Smooth muscle cell of the brain vasculature (primary cell): ENCODE data around the gene PTPN5.

Experiments
- DNase-seq: peaks from one replicate; pipeline ENCODE4 v3.0.0-alpha.2; 2012; ENCODE audit warnings: low read depth, low spot score

The PTPN5 gene

GRCh38 chr11:18739685-18740084 lies 51.9 kb downstream of the PTPN5 start:
- DNase-seq = no peak

DNA sequence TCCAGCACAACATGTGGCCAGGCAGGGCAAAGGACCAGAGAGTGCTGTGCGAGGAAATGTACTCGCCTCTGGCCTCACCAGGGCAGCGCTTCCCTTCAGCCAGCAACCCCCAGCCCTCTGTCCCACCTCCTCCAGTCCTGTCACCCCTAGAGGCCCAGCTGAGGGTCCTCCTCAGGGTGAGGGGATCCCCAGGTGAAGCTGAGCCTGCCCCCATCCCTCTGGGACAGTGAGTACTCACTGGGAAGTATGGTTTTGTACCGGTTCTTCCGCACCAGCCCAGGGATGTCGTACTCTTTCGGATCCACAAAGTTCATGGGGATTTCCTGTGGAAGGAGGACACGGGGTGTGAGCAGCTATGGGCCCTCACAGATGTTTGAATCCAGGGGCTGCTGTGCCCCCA lies 54.0 kb downstream of the PTPN5 start:
- no peak for DNase-seq

- DNase-seq = no peak
Observed at GRCh38 chr11:18736590-18737148, 54.9 kb downstream of the PTPN5 start.

DNA sequence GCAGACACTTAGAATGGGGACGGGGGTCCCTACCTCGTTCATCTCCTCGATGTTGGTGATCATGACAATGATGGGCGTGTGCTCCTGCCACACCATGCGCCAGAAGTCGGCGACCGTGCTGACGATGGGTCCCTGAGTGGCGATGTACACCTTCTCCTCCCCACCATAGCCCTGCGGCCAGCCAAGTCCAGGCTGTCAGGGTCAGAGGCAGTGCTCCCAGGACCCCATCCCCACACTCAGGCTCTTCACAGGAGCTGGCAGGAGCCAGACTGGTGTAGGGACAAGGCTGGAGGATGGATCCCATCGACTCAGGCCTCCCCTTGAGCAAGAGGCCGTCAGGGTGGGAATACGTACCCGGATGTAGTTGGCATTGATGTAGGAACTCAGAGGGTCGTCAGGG lies 58.4 kb downstream of the PTPN5 start:
- DNase-seq = no peak

DNA sequence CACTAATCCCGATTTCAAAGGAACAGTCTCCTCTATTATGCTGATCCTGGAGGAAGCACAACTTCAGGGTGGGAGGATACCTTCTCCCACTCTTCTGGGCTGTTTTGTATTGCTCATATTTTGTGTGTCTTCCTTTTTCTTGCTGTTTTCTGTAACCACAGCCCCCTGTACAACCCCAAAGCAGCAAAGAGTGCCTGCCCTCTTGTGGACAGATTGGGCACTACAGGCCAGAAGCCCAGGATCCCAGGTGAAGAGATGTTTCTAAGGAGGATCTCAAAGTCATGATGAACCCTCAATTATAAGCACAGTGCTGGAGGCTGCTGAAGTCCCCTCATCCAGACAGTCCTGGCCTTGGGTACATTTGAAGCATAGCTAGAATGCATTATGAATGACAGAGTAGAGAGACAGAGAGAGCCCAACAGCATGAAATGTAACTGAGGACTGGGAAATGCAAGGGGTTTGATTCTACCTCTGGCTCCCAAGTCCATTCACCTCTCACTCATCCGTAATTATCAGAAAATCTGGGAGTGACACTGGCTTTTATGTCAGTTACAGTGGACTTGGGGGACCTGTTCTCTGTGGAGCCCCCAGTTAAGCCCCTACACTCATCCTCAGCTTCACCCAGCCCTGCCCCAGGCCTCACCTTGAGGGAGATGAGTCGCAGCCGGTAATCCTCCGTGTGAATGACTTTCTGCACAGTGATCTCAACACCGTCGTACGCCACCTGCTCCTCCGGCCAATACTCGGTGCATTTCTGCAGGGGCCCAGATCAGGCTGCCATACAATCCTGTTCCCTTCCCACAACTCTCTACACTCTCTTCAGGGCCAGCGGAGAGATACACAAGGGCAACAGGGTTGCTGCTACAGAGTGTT lies 59.4 kb downstream of the PTPN5 start:
- DNase-seq = no peak

GRCh38 chr11:18731441-18731840 lies 60.2 kb downstream of the PTPN5 start:
- DNase-seq = no peak

GRCh38 chr11:18730020-18730419 lies 61.6 kb downstream of the PTPN5 start:
- DNase-seq = no peak

GRCh38 chr11:18729426-18729825 lies 62.2 kb downstream of the PTPN5 start:
- DNase-seq = no peak

- no peak for DNase-seq
Observed at GRCh38 chr11:18728658-18729057, 62.9 kb downstream of the PTPN5 start.

DNA sequence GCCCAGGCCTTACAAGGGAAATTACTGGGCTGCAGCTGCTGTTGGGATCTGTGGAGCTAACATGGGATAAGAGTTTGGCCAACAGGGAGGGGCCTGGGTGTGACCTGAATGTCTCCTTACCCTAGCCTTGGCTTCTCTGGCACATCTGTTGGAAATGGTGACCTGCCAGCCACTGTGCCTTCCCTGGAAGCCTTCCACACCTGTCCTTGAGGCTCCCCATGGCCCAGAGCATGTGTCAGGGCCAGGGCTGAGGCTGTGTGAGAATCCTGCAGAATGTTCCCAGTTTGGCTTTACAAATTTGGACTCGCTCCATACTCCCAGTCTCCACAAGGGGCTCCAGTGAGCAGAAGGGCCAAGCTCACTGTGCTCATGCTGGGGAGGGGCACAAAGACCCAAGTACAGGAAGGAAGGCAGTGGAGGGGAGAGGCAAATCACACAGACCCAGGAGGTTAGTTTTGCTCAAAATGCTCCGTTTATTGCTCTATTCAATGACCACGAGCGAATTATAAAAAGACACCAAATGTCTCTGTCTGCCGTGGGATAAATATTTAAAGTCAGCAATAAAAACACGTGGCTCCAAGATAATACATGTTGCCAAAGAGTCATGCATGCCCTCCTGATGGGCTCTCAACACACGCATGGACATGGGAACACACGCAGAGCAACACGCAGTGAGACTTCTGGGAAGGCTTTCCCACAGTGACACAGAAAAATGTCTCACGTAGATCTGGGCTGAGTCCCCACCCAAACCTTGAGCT lies 63.9 kb downstream of the PTPN5 start:
- no peak for DNase-seq

DNA sequence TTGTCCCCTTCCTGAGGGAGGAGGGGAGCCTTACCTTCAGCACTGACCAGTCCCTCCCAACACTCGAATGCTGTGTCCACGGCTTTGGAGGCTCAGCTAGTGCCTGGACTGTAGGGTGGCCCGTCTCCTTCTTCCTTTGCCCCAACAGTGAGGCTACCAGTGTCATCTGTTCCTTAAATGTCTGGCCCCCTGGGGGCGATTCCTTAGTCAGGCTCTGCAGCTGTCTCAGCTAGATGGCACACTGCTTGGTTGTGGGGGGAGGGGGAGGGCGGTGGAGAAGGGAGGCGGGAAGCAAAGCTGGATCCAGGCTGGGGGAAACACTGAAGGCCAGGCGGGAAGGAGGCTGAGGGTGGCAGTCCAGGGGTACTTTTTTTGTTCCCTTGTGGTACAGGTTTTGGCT lies 65.6 kb downstream of the PTPN5 start, which contains the start of gene IGSF22:
Gene IGSF22, minus strand, starts transcription at position 149 of the 400 bp plus-strand sequence. CDS start 1,952 bp downstream, outside the sequence.
- DNase-seq = no peak

DNA sequence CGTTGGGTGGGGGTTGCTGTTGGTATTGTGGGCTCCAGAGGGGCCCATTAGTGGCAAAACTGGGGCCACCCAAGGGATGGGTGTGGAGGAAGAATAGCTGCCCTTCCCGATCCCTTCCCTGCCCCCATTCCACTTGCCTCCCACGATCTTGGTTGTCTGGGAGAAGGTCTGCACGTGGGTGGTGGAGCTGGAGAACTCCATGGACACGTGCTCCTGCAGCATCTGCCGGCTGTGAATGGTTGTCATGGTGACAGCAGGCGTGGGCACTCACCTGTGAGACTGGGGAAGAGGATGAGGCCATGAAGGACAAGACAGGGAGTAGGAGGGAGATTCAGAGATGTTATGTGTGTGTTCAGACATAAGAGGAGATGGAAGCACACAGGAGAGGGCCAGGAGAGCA lies 67.6 kb downstream of the PTPN5 start:
- no peak for DNase-seq

DNA sequence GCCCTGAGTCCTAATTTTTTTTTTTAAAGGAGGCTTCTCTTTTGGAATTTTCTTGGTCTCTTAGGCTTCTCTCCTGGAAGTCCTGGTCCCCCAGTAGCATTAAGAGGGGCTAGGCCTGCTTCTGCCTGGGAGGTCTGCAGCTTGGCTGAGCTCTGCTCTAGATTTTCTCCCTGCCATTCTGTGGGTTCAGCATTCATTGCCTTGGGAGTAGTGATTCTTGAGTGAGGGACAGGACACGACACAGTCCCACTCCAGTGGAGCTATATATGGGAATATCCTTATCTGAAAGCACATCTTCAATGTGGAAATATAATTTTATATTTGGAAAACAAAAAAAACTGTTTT lies 69.3 kb downstream of the PTPN5 start:
- no peak for DNase-seq

DNA sequence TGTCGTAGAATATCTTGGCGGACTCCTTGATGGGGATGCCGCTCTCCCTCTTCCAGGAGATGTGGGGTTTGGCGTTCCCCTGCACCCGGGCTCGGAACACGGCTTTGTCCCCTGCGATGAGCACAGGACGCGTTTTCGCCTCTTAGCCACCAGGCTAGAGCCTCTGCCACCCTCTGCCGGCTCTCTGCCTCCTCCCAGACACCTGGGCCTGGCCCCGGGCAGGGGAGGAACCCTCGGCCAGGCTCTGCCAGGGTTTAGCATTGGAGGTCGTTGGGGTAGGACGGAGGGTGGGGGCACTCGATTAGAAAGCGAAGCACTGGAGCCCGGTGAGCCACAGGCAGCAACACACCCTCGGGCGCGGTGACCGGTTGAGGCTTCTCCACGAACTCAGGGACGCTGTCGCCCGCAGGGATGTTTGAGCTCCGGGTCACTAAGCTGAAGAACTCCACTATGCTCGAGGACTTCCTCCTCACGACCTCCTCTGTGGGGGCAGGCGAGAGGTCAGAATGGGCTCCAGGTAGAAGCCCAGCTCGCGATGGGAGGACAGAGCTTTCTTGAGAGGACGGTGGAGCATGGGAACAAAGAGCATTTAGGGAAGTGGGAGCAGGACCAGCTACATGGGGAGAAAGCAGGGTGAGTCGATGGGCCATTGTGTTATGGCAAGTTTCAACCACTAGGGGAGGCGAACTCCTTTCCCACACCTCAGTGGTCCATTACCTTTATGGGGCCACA lies 69.9 kb downstream of the PTPN5 start:
- DNase-seq = no peak

DNA sequence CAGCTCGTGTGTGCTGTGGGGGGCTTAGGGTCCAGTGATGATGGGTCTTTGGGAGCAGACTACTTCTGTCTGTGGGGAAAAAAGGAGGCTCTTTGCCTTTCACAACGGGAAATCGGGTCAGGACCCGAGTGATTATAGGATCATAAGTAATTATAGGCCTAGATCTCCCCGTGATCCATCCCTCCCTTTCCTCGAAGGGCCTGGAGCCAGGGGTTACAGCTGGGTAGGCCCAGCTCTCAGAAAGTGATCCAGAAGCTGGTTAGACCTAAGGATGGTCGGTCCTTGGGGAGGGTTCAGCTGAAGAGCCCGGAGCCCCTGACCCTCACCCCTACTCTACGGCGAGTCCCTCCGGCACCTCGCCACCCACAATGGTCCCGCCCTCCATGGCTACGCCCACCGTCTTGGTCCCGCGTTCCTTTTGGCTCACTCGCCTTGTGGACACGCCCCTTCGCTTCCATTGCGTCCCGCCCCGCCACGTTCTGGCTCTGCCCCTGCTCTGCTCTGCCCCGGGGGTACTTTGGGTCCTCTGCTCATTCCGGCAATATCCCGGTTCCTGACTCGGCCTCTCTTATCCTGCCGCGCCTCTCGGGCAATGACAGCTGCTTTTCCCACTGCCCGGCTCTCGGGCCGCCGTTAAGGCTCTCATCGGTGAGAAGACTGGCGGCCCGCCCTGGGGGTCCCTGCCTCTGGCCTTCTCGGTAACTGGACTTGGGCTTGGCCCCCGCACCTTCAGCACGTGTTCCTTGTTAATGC lies 70.6 kb downstream of the PTPN5 start:
- no peak for DNase-seq

DNA sequence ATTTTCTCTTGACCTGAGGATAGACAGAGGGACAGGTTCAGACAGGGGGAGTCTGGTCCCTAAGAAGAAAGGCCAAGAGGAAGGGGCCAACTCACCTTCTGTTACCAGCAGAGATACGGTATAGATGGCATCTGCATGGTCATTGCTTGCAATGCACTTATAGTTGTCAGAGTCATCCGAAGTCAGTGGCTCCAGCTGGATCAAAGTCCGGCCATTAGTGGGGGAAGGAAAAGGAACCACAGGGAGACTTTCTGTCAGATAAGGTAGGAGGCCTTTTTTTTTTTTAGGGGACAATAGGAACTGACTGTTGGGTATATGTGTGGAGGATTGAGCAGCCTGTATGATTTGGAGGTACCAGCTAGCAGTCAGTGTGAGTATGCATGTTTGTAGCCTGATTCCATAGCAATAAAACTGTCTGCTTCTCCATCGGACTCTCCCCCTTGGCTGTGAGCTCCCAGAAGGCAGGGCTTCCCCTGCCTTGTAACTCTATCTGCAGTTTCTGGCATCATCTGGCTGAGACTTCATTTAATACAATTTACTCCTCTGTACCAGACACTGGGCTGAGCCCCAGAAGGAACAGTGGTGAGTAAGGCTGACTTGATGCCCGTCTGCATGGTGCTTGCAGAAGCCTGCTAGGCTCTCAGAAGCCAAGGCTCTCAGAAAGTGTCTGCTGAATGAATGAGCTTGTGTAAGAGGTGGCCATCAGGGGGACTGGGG lies 71.3 kb downstream of the PTPN5 start:
- no peak for DNase-seq

DNA sequence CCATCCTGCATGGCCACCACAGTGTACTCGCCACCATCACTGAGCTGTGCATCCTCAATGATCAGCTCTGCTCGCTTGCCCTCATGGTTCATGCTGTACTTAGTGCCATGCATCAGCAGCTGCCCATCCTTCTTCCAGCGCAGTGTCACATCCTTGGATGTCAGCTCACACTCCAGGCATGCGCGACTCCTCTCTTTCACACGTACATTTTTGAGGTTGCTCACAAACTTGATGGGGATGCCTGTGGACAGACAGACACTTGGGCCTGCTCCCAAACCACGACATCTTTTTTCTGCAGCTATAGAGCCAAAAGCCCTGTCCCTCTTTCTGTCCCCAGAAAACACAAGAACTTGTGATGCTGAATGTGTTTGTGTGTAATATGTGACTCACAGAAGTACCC lies 76.1 kb downstream of the PTPN5 start:
- DNase-seq = no peak

DNA sequence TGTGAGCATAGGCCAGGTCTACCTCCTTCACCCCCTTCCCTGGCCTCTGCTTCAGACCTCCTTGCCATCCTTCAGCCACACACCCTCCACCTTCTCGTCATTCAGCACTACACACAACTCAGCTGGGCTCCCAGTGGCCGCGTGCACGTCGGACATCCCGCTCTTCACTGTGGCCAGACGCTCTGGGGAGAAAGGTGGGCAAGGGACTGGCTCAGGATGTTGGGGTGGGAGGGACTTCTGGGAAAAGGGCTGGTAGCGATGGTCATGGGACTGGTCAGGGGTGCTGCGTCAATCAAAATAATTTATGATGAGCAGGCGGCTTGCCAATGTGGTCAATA lies 77.2 kb downstream of the PTPN5 start:
- no peak for DNase-seq

GRCh38 chr11:18713646-18714442 lies 77.8 kb downstream of the PTPN5 start:
- DNase-seq = no peak

- DNase-seq = no peak
Observed at GRCh38 chr11:18710545-18710944, 81.1 kb downstream of the PTPN5 start.
